GM18867 (cell line): ENCODE results near the gene DDAH2.

Experiments used
- ATAC-seq: cut with Tn5 transposase; IDR thresholded peaks from one replicate; pipeline ENCODE4 v1.9.1; 2021; ENCODE audit warnings: mild to moderate bottlenecking, moderate library complexity; ENCODE audit not compliant: unreplicated experiment

Gene DDAH2

DNA sequence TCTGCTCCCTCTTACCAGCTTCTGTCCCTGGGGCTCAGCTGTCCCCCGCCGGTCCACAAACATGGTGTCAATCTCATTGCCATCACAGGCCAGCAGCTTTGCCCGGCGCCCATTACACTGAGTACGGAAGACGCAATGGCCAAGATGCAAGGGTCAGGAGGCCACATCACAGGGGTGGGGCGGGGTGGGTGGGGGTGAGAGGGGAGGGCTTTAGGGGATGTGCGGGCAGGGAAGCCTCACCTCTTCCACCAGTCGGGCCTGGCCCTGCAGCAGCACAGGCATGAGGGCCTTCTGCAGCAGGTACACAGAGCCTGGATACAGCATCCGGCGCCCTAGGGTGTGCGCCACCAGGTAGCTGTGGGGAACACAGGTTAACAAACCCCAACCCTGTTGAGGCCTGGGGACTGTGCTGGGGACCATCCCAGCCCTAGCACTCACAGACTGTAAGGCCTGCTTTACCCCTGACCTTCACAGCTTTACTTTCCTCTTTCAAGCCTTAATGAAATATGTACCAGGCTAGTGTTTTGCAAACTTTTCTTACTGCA is 37.5 kb downstream of the DDAH2 start:
- ATAC-seq, result no peak

- no peak for ATAC-seq
These were observed 38.0 kb downstream of the DDAH2 start for GRCh38 chr6:31691078-31691463.

- ATAC-seq, result no peak
These were observed 38.6 kb downstream of the DDAH2 start for GRCh38 chr6:31690231-31691077.

GRCh38 chr6:31689249-31690110 is 39.6 kb downstream of the DDAH2 start:
- no peak for ATAC-seq

DNA sequence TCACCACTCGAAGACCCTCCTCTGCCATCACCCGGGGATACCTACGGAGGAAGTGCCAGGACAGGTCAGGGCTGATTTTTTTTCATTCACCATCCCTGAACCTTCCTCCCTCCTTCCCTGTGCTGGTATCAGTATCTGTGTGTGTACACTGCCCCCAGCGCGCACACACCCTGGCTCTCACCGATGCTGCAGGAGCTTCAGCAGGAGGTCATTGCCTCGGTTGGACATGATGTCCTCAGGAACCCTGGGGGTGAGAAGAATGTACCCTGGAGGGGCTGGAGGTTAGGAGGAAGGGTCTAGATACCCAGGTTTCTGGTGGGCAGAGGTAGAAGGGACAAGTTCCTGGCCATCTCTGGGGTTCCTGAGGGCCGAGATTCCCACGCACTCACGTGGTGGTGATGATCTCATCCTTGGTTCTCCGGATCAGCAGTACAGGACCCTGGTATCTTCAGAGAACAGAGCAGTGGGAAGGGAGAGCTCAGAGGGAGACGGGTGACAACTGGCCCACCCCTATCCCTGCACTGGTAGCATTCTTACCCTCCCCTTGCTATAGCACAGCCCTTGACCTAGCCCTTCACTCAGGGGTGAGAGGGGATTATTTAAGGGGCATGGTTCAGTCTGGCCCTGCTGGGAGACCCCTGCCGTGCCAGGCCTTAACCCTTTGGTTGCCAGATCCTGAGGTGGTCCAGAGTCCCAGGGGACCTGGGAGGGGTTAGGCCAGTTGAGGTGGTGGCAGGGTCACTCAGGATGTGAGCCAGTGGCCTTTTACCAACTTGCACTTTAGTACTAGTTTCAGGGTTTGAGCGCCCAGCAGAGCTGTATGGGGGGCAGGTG is 41.0 kb downstream of the DDAH2 start:
- no peak for ATAC-seq

GRCh38 chr6:31687321-31687720 is 41.8 kb downstream of the DDAH2 start:
- ATAC-seq, result no peak

GRCh38 chr6:31686483-31686882 is 42.6 kb downstream of the DDAH2 start:
- ATAC-seq, result no peak

- ATAC-seq, result no peak
These were observed 45.5 kb downstream of the DDAH2 start for GRCh38 chr6:31683591-31683990.

DNA sequence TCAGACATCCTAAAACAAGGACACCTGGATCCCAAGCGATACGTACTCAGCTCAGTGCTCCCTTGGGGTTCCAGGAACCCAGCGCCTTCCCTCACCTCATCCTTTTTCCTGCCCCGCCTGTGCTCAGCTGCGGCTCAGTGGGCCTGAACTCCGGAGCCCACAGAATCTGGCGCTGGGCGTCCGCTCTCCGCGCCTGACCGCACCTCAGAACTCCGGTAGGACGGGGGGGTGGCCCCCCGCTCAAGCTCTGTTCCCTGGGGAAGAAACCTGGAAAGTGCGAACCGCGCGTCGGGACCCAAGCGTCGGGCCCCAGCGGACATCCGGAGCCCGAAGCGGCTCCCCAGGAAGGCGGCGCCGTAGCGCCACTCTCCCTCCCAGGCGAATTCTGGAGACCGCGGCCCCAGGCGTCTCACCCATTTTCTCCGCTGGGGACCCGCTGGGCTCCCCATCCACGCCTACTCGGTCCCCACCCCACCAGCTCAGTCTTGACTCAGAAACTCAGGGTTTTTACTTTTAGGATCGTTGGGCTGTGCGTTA is 47.9 kb downstream of the DDAH2 start:
- ATAC-seq, result no peak

DNA sequence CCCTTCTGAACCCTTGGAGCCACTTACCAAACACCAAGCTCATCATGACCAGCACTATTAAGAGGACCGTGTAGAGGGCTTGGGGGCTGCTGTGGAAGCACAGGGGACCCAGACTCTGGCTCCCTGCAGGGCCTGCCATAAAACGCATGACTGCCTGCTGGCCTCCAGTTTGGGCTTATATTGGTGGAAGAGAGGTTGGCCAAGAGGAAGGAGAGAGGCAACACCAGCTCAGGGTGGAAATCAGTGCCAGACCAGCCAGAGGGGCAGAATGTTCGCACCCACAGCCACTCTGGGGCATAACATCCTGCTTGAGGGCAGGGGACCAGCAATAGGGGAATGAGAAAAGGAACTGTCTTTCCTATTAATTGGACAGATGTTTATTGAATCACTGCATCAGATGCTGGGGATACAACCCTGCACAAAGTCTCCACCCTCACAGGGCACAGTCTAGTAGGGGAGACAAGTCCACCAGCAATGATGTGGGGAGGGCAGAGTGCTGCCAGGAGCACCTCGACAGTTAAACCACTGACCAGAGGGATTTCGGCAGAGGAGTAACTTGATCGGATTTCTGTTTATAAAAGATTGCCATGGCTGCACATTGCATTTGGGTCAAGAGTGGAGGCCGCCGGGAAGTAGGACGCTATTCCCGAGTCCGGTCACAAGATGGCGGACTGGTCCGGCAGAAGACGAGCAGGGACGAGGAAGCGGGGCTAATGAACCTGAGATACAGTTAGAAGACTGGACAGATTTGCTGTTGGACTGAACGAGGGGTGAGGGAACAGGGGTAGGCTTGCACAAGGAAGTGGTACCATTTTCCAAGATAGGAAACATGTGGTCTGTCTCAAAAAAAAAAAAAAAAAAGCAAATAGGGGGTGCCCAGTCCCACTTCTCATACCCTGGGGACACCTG is 48.6 kb downstream of the DDAH2 start, which contains the start of gene LY6G5C:
Gene LY6G5C, minus strand, starts transcription at position 842 of the 909 bp plus-strand sequence. Its CDS starts 694 bp downstream, at position 148.
- peak; percentile 42 for ATAC-seq

- ATAC-seq, result no peak
These were observed 51.1 kb downstream of the DDAH2 start for GRCh38 chr6:31677955-31678354.
